Measurements from ENCODE around the gene PARP14.

DNA sequence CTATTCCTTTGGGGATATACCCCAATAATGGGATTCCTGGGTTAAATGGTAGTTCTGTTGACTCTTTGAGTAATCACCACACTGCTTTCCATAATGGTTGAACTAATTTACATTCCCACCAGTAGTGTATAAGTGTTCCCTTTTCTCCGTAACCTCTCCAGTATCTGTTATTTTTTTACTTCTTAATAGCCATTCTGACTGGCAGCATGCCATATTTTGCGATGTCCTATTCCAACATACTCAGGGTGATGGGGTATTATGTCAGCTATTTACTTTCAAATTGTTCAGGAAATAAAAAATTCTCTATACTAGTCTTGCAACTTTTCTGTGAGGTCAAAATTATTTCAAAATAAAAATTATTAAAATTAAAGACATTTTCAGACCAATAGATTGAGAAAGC is 9.1 kb upstream of the PARP14 start:
- TF ChIP-seq POLR2A (IDR thresholded peaks at IDR 0.05; ENCODE audit: low read depth, low read length): no peak
- TF ChIP-seq POLR2AphosphoS5 (IDR thresholded peaks at IDR 0.05; ENCODE audit: low read depth, low read length): no peak
- no peak for TF ChIP-seq TAF1 (IDR thresholded peaks at IDR 0.05; ENCODE audit: borderline replicate concordance, low read depth, low read length)

Data from GM12892 (cell line).